Keratinocyte (primary cell): ENCODE results near the gene GOLGA2. TPM values are rescaled to one million over a fixed set of nuclear protein-coding genes. Genes with fewer than 3 reads are reported as not detected.

Experiments
- DNase-seq: peaks from one replicate; pipeline ENCODE4 v3.0.0-alpha.2; 2011; ENCODE audit warnings: low read depth, missing footprints, low spot score
- FAIRE-seq: peaks from 2 replicates; lab custom pipeline; 2011; peaks lifted over from hg19 to GRCh38; lab: Jason Lieb, UNC
- H2AFZ ChIP-seq: 2 replicates; pipeline ENCODE4 v1.6.0; 2012; ENCODE audit warnings: low read length, control low read depth, inconsistent platforms; ENCODE audit not compliant: control insufficient read depth
- H3K27ac ChIP-seq: 2 replicates; pipeline ENCODE4 v1.5.1; 2011; ENCODE audit warnings: low read length; ENCODE audit not compliant: control insufficient read depth, insufficient read depth
- H3K27me3 ChIP-seq: 3 replicates; pipeline ENCODE4 v1.6.0; 2011; ENCODE audit warnings: low read length; ENCODE audit not compliant: control insufficient read depth, insufficient read depth; ENCODE audit errors: extremely low read depth
- H3K36me3 ChIP-seq, 2 experiments: 2 replicates in 1 of 2; 3 replicates in 1 of 2; pipeline ENCODE4 v1.5.1; 2011; ENCODE audit warnings: low read length in 2 of 2, mild to moderate bottlenecking in 1 of 2; ENCODE audit not compliant: control insufficient read depth in 2 of 2, insufficient read depth in 2 of 2; ENCODE audit errors: extremely low read depth in 1 of 2
- H3K4me1 ChIP-seq: 3 replicates; pipeline ENCODE4 v1.5.1; 2011; ENCODE audit warnings: low read length; ENCODE audit not compliant: control insufficient read depth, insufficient read depth; ENCODE audit errors: extremely low read depth
- H3K4me2 ChIP-seq: 3 replicates; pipeline ENCODE4 v1.6.0; 2011; ENCODE audit warnings: low read depth, low read length; ENCODE audit not compliant: control insufficient read depth, insufficient read depth; ENCODE audit errors: extremely low read depth
- H3K4me3 ChIP-seq, 3 experiments: fragments of 200-600 bp in 1 of 3; sonication (generic) in 1 of 3; 2 replicates in 2 of 3; 3 replicates in 1 of 3; pipeline ENCODE4 v1.5.1; 2011 to 2016; ENCODE audit warnings: low read length in 3 of 3, mild to moderate bottlenecking in 3 of 3, control low read depth in 2 of 3, inconsistent platforms in 1 of 3, low read depth in 1 of 3, mixed read lengths in 1 of 3, mixed run types in 1 of 3, moderate library complexity in 1 of 3; ENCODE audit not compliant: control insufficient read depth in 2 of 3, insufficient read depth in 2 of 3; ENCODE audit errors: extremely low read depth in 1 of 3
- H3K79me2 ChIP-seq: 2 replicates; pipeline ENCODE4 v1.6.0; 2012; ENCODE audit warnings: low read length; ENCODE audit not compliant: control insufficient read depth, insufficient read depth
- H3K9ac ChIP-seq: 3 replicates; pipeline ENCODE4 v1.6.0; 2011; ENCODE audit warnings: low read length; ENCODE audit not compliant: control insufficient read depth, insufficient read depth; ENCODE audit errors: extremely low read depth
- H3K9me1 ChIP-seq: 3 replicates; pipeline ENCODE4 v1.6.0; 2011; ENCODE audit warnings: low read length; ENCODE audit not compliant: control insufficient read depth, insufficient read depth; ENCODE audit errors: extremely low read depth
- H3K9me3 ChIP-seq: 2 replicates; pipeline ENCODE4 v1.5.1; 2012; ENCODE audit warnings: low read depth, low read length; ENCODE audit not compliant: control insufficient read depth
- H4K20me1 ChIP-seq: 3 replicates; pipeline ENCODE4 v1.6.0; 2011; ENCODE audit warnings: low read length; ENCODE audit not compliant: control insufficient read depth, insufficient read depth; ENCODE audit errors: extremely low read depth
- EZH2 ChIP-seq: IDR thresholded peaks from one replicate; pipeline ENCODE4 v1.6.1; 2012; ENCODE audit warnings: inconsistent platforms, mild to moderate bottlenecking, low read length, moderate library complexity
- dilution Hi-C: fragments of 300-500 bp; cut with MboI; formaldehyde crosslinking; loops from one replicate; pipeline ENCODE4 v1.7.0; 2020; ENCODE audit warnings: low sequenced_read_pairs; ENCODE audit not compliant: extremely low pct_ligation_motif_present
- polyA plus RNA-seq, 5 experiments: library from polyadenylated mRNA; depleted of rRNA in 3 of 5; stranded (reverse) in 3 of 5; stranded (forward) in 1 of 5; unstranded in 1 of 5; fragments of >200 nt; gene quantifications; 1 replicate in 1 of 5; 2 replicates in 3 of 5; 3 replicates in 1 of 5; pipeline versions ENCODE4 v1.2.1 to v1.2.3, GENCODE V29; 2011 to 2012; ENCODE audit warnings: missing spikeins in 2 of 5, low read depth in 1 of 5, low replicate concordance in 1 of 5
- TF ChIP-seq, protein P1 (sequence below), 3 experiments: IDR thresholded peaks in 1 of 3; conservative IDR thresholded peaks in 1 of 3; optimal IDR thresholded peaks in 1 of 3; 2 replicates in 2 of 3; 3 replicates in 1 of 3; pipeline versions ENCODE3 to v1.5.1; 2011; ENCODE audit warnings: low read length in 3 of 3, mild to moderate bottlenecking in 3 of 3, moderate library complexity in 2 of 3, control low read depth in 1 of 3, inconsistent platforms in 1 of 3; ENCODE audit not compliant: insufficient read depth in 2 of 3; ENCODE audit errors: extremely low read depth in 1 of 3

The GOLGA2 gene
- polyA plus RNA-seq, 1 donor (not counting 4 experiments of a cell fraction or from before 2014, with no cell fraction given): 41.6 TPM

DNA sequence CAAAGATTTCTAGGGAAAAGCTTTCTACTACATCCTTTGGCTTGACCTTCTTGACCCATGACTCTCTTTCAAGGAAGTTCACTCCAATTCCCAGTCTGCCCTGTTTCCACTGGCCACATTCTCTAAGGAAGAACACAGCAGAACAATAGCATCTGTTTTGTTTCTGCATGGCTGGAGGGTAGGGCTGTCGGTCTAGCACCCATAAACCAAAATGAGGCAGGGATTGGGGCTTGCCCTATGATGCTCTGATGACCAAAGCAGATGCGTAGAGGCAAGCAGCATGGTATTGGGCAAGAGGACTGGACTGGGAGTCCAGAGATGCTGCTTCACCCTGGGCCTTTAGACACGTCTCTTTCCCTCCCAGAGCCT, 24.1 kb downstream of the GOLGA2 start:
- H3K4me1 ChIP-seq: peaks cover 30% of the 10 kb centered on the region
- H3K9me3 ChIP-seq: no peaks in the 10 kb centered on the region
- no peaks in the 10 kb centered on the region for H3K9me1 ChIP-seq
- no peaks in the 10 kb centered on the region for H4K20me1 ChIP-seq
- DNase-seq (no peak), FAIRE-seq (no peak)
- H3K79me2 ChIP-seq: no peaks in the 10 kb centered on the region
- no peaks in the 10 kb centered on the region for H3K27me3 ChIP-seq
- no peak overlapping the region for H2AFZ ChIP-seq
- H3K4me3 ChIP-seq: peak overlapping the region in 1 of 3 experiments; percentile 81
- TF ChIP-seq, protein P1, sequence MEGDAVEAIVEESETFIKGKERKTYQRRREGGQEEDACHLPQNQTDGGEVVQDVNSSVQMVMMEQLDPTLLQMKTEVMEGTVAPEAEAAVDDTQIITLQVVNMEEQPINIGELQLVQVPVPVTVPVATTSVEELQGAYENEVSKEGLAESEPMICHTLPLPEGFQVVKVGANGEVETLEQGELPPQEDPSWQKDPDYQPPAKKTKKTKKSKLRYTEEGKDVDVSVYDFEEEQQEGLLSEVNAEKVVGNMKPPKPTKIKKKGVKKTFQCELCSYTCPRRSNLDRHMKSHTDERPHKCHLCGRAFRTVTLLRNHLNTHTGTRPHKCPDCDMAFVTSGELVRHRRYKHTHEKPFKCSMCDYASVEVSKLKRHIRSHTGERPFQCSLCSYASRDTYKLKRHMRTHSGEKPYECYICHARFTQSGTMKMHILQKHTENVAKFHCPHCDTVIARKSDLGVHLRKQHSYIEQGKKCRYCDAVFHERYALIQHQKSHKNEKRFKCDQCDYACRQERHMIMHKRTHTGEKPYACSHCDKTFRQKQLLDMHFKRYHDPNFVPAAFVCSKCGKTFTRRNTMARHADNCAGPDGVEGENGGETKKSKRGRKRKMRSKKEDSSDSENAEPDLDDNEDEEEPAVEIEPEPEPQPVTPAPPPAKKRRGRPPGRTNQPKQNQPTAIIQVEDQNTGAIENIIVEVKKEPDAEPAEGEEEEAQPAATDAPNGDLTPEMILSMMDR (optimal IDR thresholded peaks at IDR 0.05 in 1 of 3, IDR thresholded peaks at IDR 0.05 in 1 of 3, conservative IDR thresholded peaks at IDR 0.05 in 1 of 3; ENCODE audit: extremely low read depth in 1 of 3, insufficient read depth in 2 of 3, low read length in 3 of 3): no peak
- no peak for TF ChIP-seq EZH2
- dilution Hi-C loops: no loop called here
- H3K36me3 ChIP-seq: peaks cover under 1 to 1% of the 10 kb centered on the region in 2 experiments
- H3K9ac ChIP-seq: no peak overlapping the region
- H3K4me2 ChIP-seq: peak overlapping the region; percentile 87
- H3K27ac ChIP-seq: no peak overlapping the region

DNA sequence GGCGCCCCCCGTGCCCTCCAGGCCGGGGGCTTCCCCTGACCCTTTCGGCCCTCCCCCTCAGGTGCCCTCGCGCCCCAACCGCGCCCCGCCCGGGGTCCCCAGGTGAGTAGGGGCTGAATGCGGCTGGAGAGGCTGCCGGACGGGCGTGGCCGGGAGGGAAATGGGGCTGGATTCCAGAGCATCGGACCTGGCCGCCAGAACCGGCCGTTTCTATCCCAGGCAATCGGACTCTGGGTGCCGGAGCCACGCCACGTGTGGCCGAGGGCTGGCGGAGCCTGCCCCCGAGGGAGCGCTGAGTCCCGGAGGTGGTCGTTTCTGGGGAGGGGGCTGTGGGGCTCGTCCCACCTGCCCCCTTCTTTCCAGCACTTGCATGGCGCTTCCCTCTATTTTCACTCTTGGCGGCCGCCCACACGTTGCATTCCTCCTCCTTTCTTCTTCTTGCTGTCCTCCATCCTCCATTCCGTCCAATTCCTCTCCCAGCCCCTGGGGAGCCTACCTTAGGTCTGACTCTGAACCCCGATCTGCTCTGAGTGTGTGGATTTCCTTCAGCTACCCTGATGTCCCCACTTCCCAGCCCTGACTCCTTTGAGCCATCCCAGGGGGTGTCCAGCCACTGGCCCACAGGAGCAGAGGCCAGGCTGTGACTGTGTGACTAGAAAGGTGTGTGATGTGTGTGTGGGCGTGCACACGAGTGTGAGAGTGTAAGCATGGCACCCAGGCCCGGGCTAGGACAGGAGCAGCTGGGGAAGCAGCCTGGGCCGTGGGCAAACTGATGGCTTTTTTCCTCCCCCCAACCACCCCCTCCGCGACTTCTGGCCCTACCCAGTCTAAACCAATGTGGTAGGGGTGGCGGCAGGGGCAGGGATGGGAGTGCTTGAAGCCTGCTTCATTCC, 24.7 kb downstream of the GOLGA2 start:
- no peak overlapping the region for H3K27ac ChIP-seq
- peaks cover 0 to 1% of the 10 kb centered on the region in 2 experiments for H3K36me3 ChIP-seq
- dilution Hi-C loops: no loop called here
- H3K9me3 ChIP-seq: no peaks in the 10 kb centered on the region
- peak overlapping the region; percentile 87 for H3K4me2 ChIP-seq
- H3K79me2 ChIP-seq: no peaks in the 10 kb centered on the region
- no peaks in the 10 kb centered on the region for H3K9me1 ChIP-seq
- DNase-seq (no peak), FAIRE-seq (no peak)
- H4K20me1 ChIP-seq: no peaks in the 10 kb centered on the region
- peak overlapping the region; percentile 39 for H2AFZ ChIP-seq
- H3K4me3 ChIP-seq: peak overlapping the region; percentile 56 to 81 (median 62)
- peak overlapping the region; percentile 64 for H3K9ac ChIP-seq
- H3K4me1 ChIP-seq: peaks cover 30% of the 10 kb centered on the region
- H3K27me3 ChIP-seq: no peaks in the 10 kb centered on the region
- TF ChIP-seq EZH2: no peak
- TF ChIP-seq, protein P1 (optimal IDR thresholded peaks at IDR 0.05 in 1 of 3, IDR thresholded peaks at IDR 0.05 in 1 of 3, conservative IDR thresholded peaks at IDR 0.05 in 1 of 3; ENCODE audit: extremely low read depth in 1 of 3, insufficient read depth in 2 of 3, low read length in 3 of 3): no peak
